ENCODE results near the gene SYNE4.

DNA sequence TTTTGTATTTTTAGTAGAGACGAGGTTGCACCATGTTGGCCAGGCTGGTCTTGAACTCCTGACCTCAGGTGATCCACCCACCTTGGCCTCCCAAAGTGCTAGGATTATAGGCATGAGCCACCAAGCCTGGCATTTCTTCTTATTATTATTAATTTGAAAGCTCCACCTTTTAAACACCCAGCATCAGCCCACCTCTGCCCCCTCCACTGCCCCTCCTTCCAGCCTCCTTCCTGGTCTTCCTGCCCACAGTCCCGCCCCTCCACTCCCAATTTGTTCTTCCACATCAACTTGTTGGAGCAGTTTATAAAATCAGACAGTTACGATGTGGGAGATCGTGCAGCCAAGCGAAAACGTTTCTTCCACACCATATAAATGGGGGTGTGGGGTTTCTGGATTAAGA is 31.9 kb upstream of the SYNE4 start:
- TF ChIP-seq, protein P1, sequence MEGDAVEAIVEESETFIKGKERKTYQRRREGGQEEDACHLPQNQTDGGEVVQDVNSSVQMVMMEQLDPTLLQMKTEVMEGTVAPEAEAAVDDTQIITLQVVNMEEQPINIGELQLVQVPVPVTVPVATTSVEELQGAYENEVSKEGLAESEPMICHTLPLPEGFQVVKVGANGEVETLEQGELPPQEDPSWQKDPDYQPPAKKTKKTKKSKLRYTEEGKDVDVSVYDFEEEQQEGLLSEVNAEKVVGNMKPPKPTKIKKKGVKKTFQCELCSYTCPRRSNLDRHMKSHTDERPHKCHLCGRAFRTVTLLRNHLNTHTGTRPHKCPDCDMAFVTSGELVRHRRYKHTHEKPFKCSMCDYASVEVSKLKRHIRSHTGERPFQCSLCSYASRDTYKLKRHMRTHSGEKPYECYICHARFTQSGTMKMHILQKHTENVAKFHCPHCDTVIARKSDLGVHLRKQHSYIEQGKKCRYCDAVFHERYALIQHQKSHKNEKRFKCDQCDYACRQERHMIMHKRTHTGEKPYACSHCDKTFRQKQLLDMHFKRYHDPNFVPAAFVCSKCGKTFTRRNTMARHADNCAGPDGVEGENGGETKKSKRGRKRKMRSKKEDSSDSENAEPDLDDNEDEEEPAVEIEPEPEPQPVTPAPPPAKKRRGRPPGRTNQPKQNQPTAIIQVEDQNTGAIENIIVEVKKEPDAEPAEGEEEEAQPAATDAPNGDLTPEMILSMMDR (IDR thresholded peaks at IDR 0.05 in 8 of 11, conservative IDR thresholded peaks at IDR 0.05 in 3 of 11): no peak
- TF ChIP-seq POLR2AphosphoS5 (IDR thresholded peaks at IDR 0.05): no peak
